Esophagus muscularis mucosa (tissue), 4 donors: ENCODE data around the gene TJP2. TPM values are rescaled to one million over a fixed set of nuclear protein-coding genes. Genes with fewer than 3 reads are reported as not detected.

Experiments
- DNase-seq: peaks from one replicate; pipeline ENCODE4 v3.0.0-alpha.2; 2017; ENCODE audit errors: extremely low spot score
- H3K27ac ChIP-seq, 4 donors: fragments of 200-600 bp; sonication (generic); replicated peaks in 1 of 4; 1 replicate in 3 of 4; 2 replicates in 1 of 4; pipeline ENCODE4 v1.5.1; 2016 to 2019; ENCODE audit warnings: mild to moderate bottlenecking in 1 of 4
- H3K27me3 ChIP-seq, 4 donors: fragments of 200-600 bp; sonication (generic); one replicate each; pipeline versions ENCODE4 v1.5.1 to v1.6.0; 2016 to 2019
- H3K36me3 ChIP-seq, 4 donors: fragments of 200-600 bp; sonication (generic); one replicate each; pipeline ENCODE4 v1.5.1; 2016 to 2019
- H3K4me1 ChIP-seq, 4 donors: fragments of 200-600 bp; sonication (generic); one replicate each; pipeline ENCODE4 v1.5.1; 2016 to 2019
- H3K4me3 ChIP-seq, 4 donors: fragments of 200-600 bp; sonication (generic); 1 replicate in 2 of 4; 2 replicates in 2 of 4; pipeline ENCODE4 v1.5.1; 2016 to 2019; ENCODE audit warnings: mild to moderate bottlenecking in 4 of 4, moderate library complexity in 1 of 4
- H3K9me3 ChIP-seq, 4 donors: fragments of 200-600 bp; sonication (generic); 1 replicate in 3 of 4; 2 replicates in 1 of 4; pipeline ENCODE4 v1.5.1; 2016 to 2019
- EP300 ChIP-seq: sonication (generic); formaldehyde crosslinking; IDR thresholded peaks from one replicate; pipeline ENCODE4 v1.6.1; 2017; ENCODE audit warnings: antibody characterized with exemption
- POLR2A ChIP-seq: fragments of 450-650 bp; IDR thresholded peaks from one replicate; pipeline ENCODE4 v1.6.1; 2017; ENCODE audit warnings: antibody characterized with exemption, moderate library complexity, mild to moderate bottlenecking, low read depth
- POLR2AphosphoS5 ChIP-seq, 2 donors: sonication (generic); formaldehyde crosslinking; IDR thresholded peaks; one replicate each; pipeline ENCODE4 v1.6.1; 2017; ENCODE audit warnings: antibody characterized with exemption in 2 of 2
- WGBS: methylation state at CpG from one replicate; pipeline ENCODE4 v1.1.5; 2018; 5-methylcytosine and 5-hydroxymethylcytosine counted together
- intact Hi-C: fragments of 100-400 bp; cut with DNase I; formaldehyde crosslinking; loops from one replicate; pipeline ENCODE4 v1.15.1; 2023
- total RNA-seq, 4 donors: library from RNA; depleted of rRNA; stranded (reverse); fragments of >200 nt; gene quantifications; one replicate each; pipeline versions ENCODE4 v1.1.0 to v1.2.1, GENCODE V29; 2016
- TF ChIP-seq, protein P1 (sequence below), 3 experiments: fragments of 200-600 bp in 2 of 3; fragments of 450-650 bp in 1 of 3; sonication (generic) in 2 of 3; IDR thresholded peaks; one replicate each; pipeline ENCODE4 v1.5.1; 2017 to 2019; ENCODE audit warnings: antibody characterized with exemption in 3 of 3, mild to moderate bottlenecking in 2 of 3, moderate library complexity in 1 of 3

Gene TJP2
- total RNA-seq, 4 donors from 2014 or later: 101 to 172 (median 125) TPM

DNA sequence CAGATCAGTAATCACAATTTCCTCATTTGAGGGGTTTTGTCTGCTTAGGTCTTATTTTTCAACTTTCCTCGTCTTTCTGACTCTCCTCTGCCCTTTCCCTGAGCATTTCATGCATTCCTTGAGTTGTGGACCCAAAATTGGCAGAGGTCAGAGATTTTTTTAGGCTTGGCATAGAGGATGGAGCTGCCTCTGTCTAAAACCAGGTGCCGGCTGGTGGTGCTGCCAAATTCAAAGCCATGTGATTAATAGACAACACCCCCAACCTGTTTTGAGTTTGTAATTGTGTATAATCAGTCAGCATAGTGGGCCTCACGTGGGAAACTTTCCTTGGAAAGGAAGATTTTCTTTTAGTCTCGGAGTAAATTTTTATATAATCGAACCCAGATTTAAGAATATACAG is 39.6 kb downstream of the TJP2 start:
- peak overlapping the region in 3 of 4 donors; percentile 13 to 50 (median 25) for H3K27ac ChIP-seq

DNA sequence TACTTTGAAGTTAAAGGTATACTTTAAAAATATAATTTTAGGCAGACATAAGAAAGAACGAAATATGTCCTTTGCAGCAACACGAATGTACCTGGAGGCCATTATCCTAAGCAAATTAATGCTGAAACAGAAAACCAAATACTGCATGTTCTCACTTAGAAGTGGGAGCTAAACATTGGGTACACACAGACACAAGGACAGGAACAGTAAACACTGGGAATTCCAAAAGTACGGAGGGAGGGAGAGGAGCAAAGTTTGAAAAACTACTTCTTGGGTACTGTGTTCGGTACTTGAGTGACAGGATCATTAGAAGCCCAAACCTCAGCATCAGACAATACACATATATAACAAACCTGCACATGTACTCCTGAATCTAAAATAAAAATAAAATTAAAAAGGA is 40.9 kb downstream of the TJP2 start:
- Histone ChIP-seq H3K27me3 (no peaks in the 10 kb centered on the region), H3K4me3 (no peak overlapping the region), H3K4me1 (peaks cover 23 to 61% (median 58%) of the 10 kb centered on the region in 4 donors), H3K9me3 (no peaks in the 10 kb centered on the region), H3K36me3 (peaks cover 5 to 34% (median 20%) of the 10 kb centered on the region in 4 donors), H3K27ac (peak overlapping the region in 1 of 4 donors; percentile 50)
- intact Hi-C loops: loop anchor here (10.0 kb wide), 1 partner anchor 100 kb away; no protein-coding TSS in a partner anchor
- TF ChIP-seq POLR2AphosphoS5 (IDR thresholded peaks at IDR 0.05) (no peak), POLR2A (no peak), EP300 (no peak)
- TF ChIP-seq, protein P1, sequence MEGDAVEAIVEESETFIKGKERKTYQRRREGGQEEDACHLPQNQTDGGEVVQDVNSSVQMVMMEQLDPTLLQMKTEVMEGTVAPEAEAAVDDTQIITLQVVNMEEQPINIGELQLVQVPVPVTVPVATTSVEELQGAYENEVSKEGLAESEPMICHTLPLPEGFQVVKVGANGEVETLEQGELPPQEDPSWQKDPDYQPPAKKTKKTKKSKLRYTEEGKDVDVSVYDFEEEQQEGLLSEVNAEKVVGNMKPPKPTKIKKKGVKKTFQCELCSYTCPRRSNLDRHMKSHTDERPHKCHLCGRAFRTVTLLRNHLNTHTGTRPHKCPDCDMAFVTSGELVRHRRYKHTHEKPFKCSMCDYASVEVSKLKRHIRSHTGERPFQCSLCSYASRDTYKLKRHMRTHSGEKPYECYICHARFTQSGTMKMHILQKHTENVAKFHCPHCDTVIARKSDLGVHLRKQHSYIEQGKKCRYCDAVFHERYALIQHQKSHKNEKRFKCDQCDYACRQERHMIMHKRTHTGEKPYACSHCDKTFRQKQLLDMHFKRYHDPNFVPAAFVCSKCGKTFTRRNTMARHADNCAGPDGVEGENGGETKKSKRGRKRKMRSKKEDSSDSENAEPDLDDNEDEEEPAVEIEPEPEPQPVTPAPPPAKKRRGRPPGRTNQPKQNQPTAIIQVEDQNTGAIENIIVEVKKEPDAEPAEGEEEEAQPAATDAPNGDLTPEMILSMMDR (IDR thresholded peaks at IDR 0.05): no peak
- WGBS: 59% methylated on average over 4 of the region's 4 CpGs
- no peak for DNase-seq

More for the DNA sequence above, 39.6 kb downstream of the TJP2 start:
- Histone ChIP-seq H3K36me3 (peaks cover 1 to 22% (median 11%) of the 10 kb centered on the region in 4 donors), H3K4me3 (no peak overlapping the region), H3K27me3 (no peaks in the 10 kb centered on the region), H3K9me3 (no peaks in the 10 kb centered on the region), H3K4me1 (peaks cover 23 to 66% (median 63%) of the 10 kb centered on the region in 4 donors)
- intact Hi-C loops: loop anchor here (10.0 kb wide), 1 partner anchor 101 kb away; no protein-coding TSS in a partner anchor
- no peak for DNase-seq
- TF ChIP-seq POLR2AphosphoS5 (IDR thresholded peaks at IDR 0.05) (no peak), POLR2A (no peak), EP300 (no peak)
- TF ChIP-seq, protein P1 (IDR thresholded peaks at IDR 0.05): no peak
- WGBS: 56% methylated on average over 5 of the region's 5 CpGs

DNA sequence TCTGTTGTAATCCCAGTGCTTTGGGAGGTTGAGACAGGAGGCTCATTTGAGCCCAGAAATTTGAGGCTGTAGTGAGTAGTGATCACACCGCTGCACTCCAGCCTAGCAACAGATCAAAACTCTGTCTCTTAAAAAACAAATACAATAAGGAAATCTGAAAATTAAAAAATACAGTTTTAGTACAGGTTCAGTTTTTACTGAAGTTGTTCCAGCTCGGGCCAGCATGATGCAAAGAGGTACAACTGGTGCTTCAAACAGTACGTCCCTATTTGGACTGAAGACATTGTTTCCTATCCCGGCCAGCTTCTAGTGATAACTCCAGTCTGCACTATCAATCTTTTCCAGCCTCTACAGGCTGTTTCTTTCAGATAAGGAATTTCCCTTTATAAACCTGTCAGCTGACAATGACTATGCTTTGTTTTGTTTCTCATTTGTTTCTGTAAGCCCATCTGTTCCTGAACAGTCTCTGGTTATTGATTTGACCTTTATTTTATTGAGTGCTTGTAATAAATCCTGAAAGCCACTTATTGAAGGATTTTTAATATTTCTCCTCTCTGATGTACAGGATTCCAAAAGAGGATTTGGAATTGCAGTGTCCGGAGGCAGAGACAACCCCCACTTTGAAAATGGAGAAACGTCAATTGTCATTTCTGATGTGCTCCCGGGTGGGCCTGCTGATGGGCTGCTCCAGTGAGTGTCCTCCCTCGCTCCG is 41.9 kb downstream of the TJP2 start:
- Histone ChIP-seq H3K27ac (peak overlapping the region in 1 of 4 donors; percentile 50), H3K27me3 (no peaks in the 10 kb centered on the region), H3K36me3 (peaks cover 9 to 43% (median 24%) of the 10 kb centered on the region in 4 donors), H3K4me3 (no peak overlapping the region), H3K9me3 (no peaks in the 10 kb centered on the region), H3K4me1 (peaks cover 23 to 61% (median 58%) of the 10 kb centered on the region in 4 donors)
- intact Hi-C loops: loop anchor here (10.0 kb wide), 1 partner anchor 99 kb away; no protein-coding TSS in a partner anchor
- DNase-seq: no peak
- 66% methylated on average over 9 of the region's 9 CpGs for WGBS
- TF ChIP-seq POLR2A: no peak
- no peak for TF ChIP-seq POLR2AphosphoS5 (IDR thresholded peaks at IDR 0.05)
- no peak for TF ChIP-seq EP300
- TF ChIP-seq, protein P1 (IDR thresholded peaks at IDR 0.05): no peak

DNA sequence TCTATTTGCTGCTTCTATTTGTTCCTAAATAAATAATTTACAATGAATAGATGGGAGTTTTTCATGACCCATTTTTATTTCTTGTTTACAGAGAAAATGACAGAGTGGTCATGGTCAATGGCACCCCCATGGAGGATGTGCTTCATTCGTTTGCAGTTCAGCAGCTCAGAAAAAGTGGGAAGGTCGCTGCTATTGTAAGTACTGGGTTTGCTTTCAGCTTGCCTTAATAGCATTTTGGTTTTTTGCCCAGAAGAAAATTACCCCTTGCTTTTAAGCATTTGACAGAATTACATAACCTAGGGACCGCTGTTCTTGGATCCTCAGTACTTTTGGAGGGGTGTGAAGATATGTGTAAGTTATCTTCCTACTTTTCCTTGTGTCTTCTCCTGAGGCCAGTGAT is 44.1 kb downstream of the TJP2 start:
- peaks cover 13 to 44% (median 37%) of the 10 kb centered on the region in 4 donors for H3K4me1 ChIP-seq
- peaks cover 15 to 61% (median 42%) of the 10 kb centered on the region in 4 donors for H3K36me3 ChIP-seq
- H3K27ac ChIP-seq: no peak overlapping the region
- TF ChIP-seq EP300 (no peak), POLR2AphosphoS5 (IDR thresholded peaks at IDR 0.05) (no peak), POLR2A (no peak)
- TF ChIP-seq, protein P1 (IDR thresholded peaks at IDR 0.05): no peak
- WGBS: 58% methylated on average over 3 of the region's 3 CpGs
- no peaks in the 10 kb centered on the region for H3K27me3 ChIP-seq
- H3K9me3 ChIP-seq: no peaks in the 10 kb centered on the region
- intact Hi-C loops: loop anchor here (10.0 kb wide), 1 partner anchor 97 kb away; no protein-coding TSS in a partner anchor
- DNase-seq: no peak
- no peak overlapping the region for H3K4me3 ChIP-seq
